GM06990 (cell line): Measurements from ENCODE around the gene GCKR.

Experiments
- DNase-seq: peaks from one replicate; pipeline ENCODE4 v3.0.0-alpha.2; 2011; ENCODE audit not compliant: insufficient read length; ENCODE audit errors: extremely low read depth
- H3K27me3 ChIP-seq: replicated peaks from 2 replicates; pipeline ENCODE4 v1.6.0; 2011; ENCODE audit warnings: low read length; ENCODE audit not compliant: control insufficient read depth, insufficient read depth
- H3K36me3 ChIP-seq: 2 replicates; pipeline ENCODE4 v1.5.1; 2011; ENCODE audit warnings: low read length; ENCODE audit not compliant: control insufficient read depth, insufficient read depth
- H3K4me3 ChIP-seq: replicated peaks from 2 replicates; pipeline ENCODE4 v1.5.1; 2011; ENCODE audit warnings: low read depth, mild to moderate bottlenecking, control low read depth, low read length
- TF ChIP-seq, protein P1 (sequence below): IDR thresholded peaks from 2 replicates; pipeline ENCODE4 v1.5.1; 2011; ENCODE audit warnings: low read length, control low read depth, mild to moderate bottlenecking, inconsistent platforms; ENCODE audit not compliant: insufficient read depth, poor library complexity, severe bottlenecking

GCKR gene

GRCh38 chr2:27509326-27509725 lies 12.7 kb downstream of the GCKR start:
- TF ChIP-seq, protein P1, sequence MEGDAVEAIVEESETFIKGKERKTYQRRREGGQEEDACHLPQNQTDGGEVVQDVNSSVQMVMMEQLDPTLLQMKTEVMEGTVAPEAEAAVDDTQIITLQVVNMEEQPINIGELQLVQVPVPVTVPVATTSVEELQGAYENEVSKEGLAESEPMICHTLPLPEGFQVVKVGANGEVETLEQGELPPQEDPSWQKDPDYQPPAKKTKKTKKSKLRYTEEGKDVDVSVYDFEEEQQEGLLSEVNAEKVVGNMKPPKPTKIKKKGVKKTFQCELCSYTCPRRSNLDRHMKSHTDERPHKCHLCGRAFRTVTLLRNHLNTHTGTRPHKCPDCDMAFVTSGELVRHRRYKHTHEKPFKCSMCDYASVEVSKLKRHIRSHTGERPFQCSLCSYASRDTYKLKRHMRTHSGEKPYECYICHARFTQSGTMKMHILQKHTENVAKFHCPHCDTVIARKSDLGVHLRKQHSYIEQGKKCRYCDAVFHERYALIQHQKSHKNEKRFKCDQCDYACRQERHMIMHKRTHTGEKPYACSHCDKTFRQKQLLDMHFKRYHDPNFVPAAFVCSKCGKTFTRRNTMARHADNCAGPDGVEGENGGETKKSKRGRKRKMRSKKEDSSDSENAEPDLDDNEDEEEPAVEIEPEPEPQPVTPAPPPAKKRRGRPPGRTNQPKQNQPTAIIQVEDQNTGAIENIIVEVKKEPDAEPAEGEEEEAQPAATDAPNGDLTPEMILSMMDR = no peak
- no peak for DNase-seq
- H3K27me3 ChIP-seq = no peaks in the 10 kb centered on the region; the same call in 1 of the 2 replicates
- no peak overlapping the region for H3K4me3 ChIP-seq
- H3K36me3 ChIP-seq = no peaks in the 10 kb centered on the region

DNA sequence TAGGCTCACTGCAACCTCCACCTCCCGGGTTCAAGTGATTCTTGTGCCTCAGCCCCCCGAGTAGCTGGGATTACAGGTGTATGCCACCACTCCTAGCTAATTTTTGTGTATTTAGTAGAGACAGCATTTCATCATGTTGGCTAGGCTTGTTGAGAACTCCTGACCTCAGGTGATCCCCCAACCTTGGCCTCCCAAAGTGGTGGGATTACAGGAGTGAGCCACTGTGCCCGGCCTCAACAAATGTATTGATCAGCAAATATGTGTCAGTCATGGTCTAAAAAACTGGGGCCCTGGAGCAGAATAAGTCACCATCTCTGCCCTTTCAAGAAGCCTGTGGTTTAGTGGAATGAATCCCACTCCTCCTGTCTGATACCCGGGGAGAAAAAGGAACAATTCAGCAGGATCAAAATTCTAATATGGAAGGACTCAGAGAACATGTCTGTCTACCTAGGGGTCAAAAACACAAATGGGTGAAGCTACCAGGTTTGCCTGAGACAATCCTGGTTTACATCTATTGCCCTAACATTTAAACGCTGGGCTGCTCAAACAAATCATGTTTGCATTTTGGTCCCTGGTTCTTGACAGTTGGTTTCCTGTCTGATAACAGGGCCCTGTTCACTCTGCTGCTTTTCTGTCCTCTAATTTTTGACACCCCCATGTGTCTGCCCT lies 21.6 kb downstream of the GCKR start:
- no peaks in the 10 kb centered on the region; the same call in 1 of the 2 replicates for H3K27me3 ChIP-seq
- DNase-seq = no peak
- TF ChIP-seq, protein P1 = no peak
- no peak overlapping the region for H3K4me3 ChIP-seq
- H3K36me3 ChIP-seq = no peaks in the 10 kb centered on the region

DNA sequence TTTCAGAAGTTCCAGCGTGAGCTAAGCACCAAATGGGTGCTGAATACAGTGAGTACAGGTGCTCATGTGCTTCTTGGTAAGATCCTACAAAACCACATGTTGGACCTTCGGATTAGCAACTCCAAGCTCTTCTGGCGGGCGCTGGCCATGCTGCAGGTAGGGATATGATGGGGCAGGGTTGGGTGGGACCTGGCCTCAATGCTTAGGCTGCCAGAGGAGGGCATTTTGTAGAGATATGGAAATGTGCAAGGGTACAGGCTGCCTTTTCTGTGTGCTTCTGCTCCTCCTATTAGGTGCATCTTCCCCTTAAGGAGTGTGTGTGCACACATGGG lies 22.1 kb downstream of the GCKR start:
- Histone ChIP-seq H3K27me3 (no peaks in the 10 kb centered on the region; the same call in 1 of the 2 replicates), H3K36me3 (no peaks in the 10 kb centered on the region), H3K4me3 (no peak overlapping the region)
- TF ChIP-seq, protein P1 = no peak
- DNase-seq = no peak

DNA sequence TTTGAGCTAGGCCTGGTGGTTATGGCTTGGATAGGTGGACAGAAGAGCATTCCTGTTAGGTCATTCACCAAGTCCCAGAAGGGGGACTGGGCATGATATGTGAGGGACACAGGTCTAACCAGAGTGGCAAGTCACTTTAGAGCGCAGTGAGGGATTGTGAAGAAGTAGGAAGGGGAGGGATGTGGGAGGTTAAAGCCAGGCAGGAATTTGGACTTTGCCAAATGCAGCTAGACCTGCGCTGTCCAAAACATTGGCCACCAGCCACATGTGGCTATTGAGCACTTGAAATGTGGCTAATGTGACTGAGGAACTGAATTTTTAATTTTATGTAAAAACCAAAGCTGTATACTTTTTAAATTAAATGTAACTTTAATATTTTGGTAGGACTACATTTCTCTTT lies 23.7 kb downstream of the GCKR start:
- H3K27me3 ChIP-seq = no peaks in the 10 kb centered on the region; the same call in 1 of the 2 replicates
- no peak for DNase-seq
- TF ChIP-seq, protein P1 = no peak
- no peak overlapping the region for H3K4me3 ChIP-seq
- H3K36me3 ChIP-seq = no peaks in the 10 kb centered on the region

DNA sequence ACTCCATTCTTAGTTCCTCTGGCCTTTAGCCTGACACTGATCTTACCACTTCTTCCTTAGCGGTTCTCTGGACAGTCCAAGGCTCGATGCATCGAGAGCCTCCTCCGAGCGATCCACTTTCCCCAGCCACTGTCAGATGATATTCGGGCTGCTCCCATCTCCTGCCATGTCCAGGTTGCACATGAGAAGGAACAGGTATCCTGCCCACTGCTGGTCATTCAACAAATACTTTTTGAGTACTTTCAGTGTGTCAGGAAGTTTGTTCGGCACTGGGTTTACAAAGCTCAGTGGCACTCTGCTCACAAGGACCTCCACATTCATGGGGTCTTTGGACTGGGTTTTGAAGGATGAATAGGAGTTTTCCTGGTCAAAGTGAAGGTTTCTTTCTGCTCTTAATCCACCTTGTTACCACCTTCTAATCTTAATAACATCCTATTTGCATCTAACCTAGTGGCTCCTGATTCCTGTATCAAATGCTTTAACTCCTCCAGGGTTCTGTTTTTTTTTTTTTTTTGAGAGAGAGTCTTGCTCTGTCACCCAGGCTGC lies 25.8 kb downstream of the GCKR start:
- TF ChIP-seq, protein P1 = no peak
- H3K27me3 ChIP-seq = no peaks in the 10 kb centered on the region; the same call in 1 of the 2 replicates
- no peaks in the 10 kb centered on the region for H3K36me3 ChIP-seq
- DNase-seq = no peak
- no peak overlapping the region for H3K4me3 ChIP-seq
